K562 (cell line): Measurements from ENCODE around the gene ZNF584. TPM values are rescaled to one million over a fixed set of nuclear protein-coding genes. Genes with fewer than 3 reads are reported as not detected.

ENCODE experiments used
- ATAC-seq: fragments of 200-7000 bp; cut with Tn5 transposase; 3 replicates; pipeline ENCODE4 v1.9.1; 2020; ENCODE audit warnings: moderate library complexity
- BruUV-seq: library from RNA; stranded (reverse); fragments of 400-500 nt; replicated peaks from 2 replicates; lab custom pipeline; 2021; lab: Mats Ljungman, UMichigan
- CTCF ChIA-PET: fragments of 300-600 bp; formaldehyde crosslinking; extraction: SDS; loops from one replicate; lab custom pipeline; 2021; ENCODE audit warnings: low intra/inter-chr PET ratio; lab: Yijun Ruan, JAX
- POLR2A ChIA-PET: fragments of 300-600, 350-650 bp; sonication (Branson Sonifier 250); formaldehyde crosslinking; extraction: SDS; loops from one replicate; lab custom pipeline; 2021; ENCODE audit warnings: antibody characterized with exemption, inconsistent platforms; lab: Yijun Ruan, JAX
- DNase-seq, 4 experiments: peaks; one replicate each; pipeline versions ENCODE4 v3.0.0 to v3.0.0-alpha.2; 2011 to 2018; ENCODE audit warnings: low spot score in 3 of 4, mixed read lengths in 3 of 4; ENCODE audit errors: extremely low read depth in 1 of 4
- FAIRE-seq: peaks from 2 replicates; lab custom pipeline; 2011; peaks lifted over from hg19 to GRCh38; lab: Jason Lieb, UNC
- H2AFZ ChIP-seq: 2 replicates; pipeline ENCODE4 v1.6.0; 2011; ENCODE audit warnings: low read depth, low read length, control low read depth, inconsistent platforms
- H3K27ac ChIP-seq: fragments of 200-600 bp; 3 replicates; pipeline ENCODE4 v1.8.0; 2011; ENCODE audit warnings: low read depth, mild to moderate bottlenecking, control low read depth, inconsistent platforms, low read length, moderate library complexity, mixed read lengths; ENCODE audit errors: extremely low read depth
- H3K27me3 ChIP-seq, 2 experiments: fragments of 300-600 bp in 1 of 2; 2 replicates in 1 of 2; 3 replicates in 1 of 2; pipeline versions ENCODE4 v1.6.0 to v1.8.0; 2011; ENCODE audit warnings: inconsistent platforms in 2 of 2, low read length in 2 of 2, mild to moderate bottlenecking in 1 of 2, mixed read lengths in 1 of 2, moderate library complexity in 1 of 2; ENCODE audit not compliant: control insufficient read depth in 2 of 2, insufficient read depth in 2 of 2
- H3K36me3 ChIP-seq: fragments of 300-600 bp; 3 replicates; pipeline ENCODE4 v1.8.0; 2011; ENCODE audit warnings: mild to moderate bottlenecking, low read length, inconsistent platforms; ENCODE audit not compliant: control insufficient read depth, insufficient read depth
- H3K4me1 ChIP-seq, 2 experiments: fragments of 200-600 bp in 1 of 2; replicated peaks in 1 of 2; 2 replicates in 1 of 2; 3 replicates in 1 of 2; pipeline versions ENCODE4 v1.5.1 to v1.8.0; 2011; ENCODE audit warnings: inconsistent platforms in 2 of 2, low read length in 2 of 2, mild to moderate bottlenecking in 1 of 2, mixed read lengths in 1 of 2, moderate library complexity in 1 of 2; ENCODE audit not compliant: control insufficient read depth in 2 of 2, insufficient read depth in 2 of 2
- H3K4me2 ChIP-seq: 2 replicates; pipeline ENCODE4 v1.6.1; 2011; ENCODE audit warnings: low read length, control low read depth, inconsistent platforms, mixed read lengths; ENCODE audit not compliant: insufficient read depth
- H3K4me3 ChIP-seq: fragments of 200-600 bp; sonication (generic), shearing (Covaris generic); 2 replicates; pipeline ENCODE4 v1.5.1; 2016; ENCODE audit warnings: control low read depth, inconsistent platforms
- H3K79me2 ChIP-seq: fragments of 200-600 bp; 3 replicates; pipeline ENCODE4 v1.8.0; 2011; ENCODE audit warnings: low read length, inconsistent platforms; ENCODE audit not compliant: control insufficient read depth, insufficient read depth
- H3K9ac ChIP-seq, 2 experiments: 2 replicates each; pipeline versions ENCODE4 v1.6.0 to v1.6.1; 2011; ENCODE audit warnings: low read depth in 2 of 2, low read length in 2 of 2, control low read depth in 1 of 2, inconsistent platforms in 1 of 2, mild to moderate bottlenecking in 1 of 2, mixed read lengths in 1 of 2; ENCODE audit not compliant: insufficient read depth in 1 of 2
- H3K9me1 ChIP-seq: one replicate; pipeline ENCODE4 v1.6.0; 2011; ENCODE audit warnings: inconsistent platforms, mild to moderate bottlenecking, low read length, moderate library complexity; ENCODE audit not compliant: control insufficient read depth, insufficient read depth
- H3K9me3 ChIP-seq: replicated peaks from 2 replicates; pipeline ENCODE4 v1.5.1; 2011; ENCODE audit warnings: low read depth, low read length, inconsistent platforms; ENCODE audit not compliant: control insufficient read depth, insufficient read depth
- H4K20me1 ChIP-seq: replicated peaks from 2 replicates; pipeline ENCODE4 v1.6.1; 2011; ENCODE audit warnings: low read length, inconsistent platforms, mixed read lengths; ENCODE audit not compliant: control insufficient read depth, insufficient read depth
- ARID3A ChIP-seq: IDR thresholded peaks from 2 replicates; pipeline ENCODE4 v1.6.1; 2012; ENCODE audit warnings: low read depth, low read length, improper control_type of control experiment, borderline replicate concordance
- ATF4 ChIP-seq: fragments of 450-650 bp; formaldehyde crosslinking; IDR thresholded peaks from 2 replicates; pipeline ENCODE4 v1.4.0; 2022; ENCODE audit warnings: mild to moderate bottlenecking, moderate library complexity
- MBD1 ChIP-seq: fragments of 250-450 bp; sonication (Bioruptor Pico); IDR thresholded peaks from 2 replicates; pipeline ENCODE4 v1.8.0; 2022; ENCODE audit warnings: inconsistent platforms
- POLR2AphosphoS5 ChIP-seq: IDR thresholded peaks from 2 replicates; pipeline ENCODE4 v1.6.1; 2011; ENCODE audit warnings: mild to moderate bottlenecking, low read depth, low read length, moderate library complexity; ENCODE audit not compliant: control insufficient read depth, insufficient read depth
- USF1 ChIP-seq: sonication (generic); formaldehyde crosslinking; IDR thresholded peaks from 2 replicates; pipeline ENCODE4 v1.9.0; 2022; ENCODE audit warnings: mild to moderate bottlenecking, missing genetic modification reagents
- ZBTB11 ChIP-seq, 3 experiments: fragments of 200-800 bp in 1 of 3; fragments of 250-450 bp in 1 of 3; fragments of 450-650 bp in 1 of 3; sonication (Bioruptor Pico) in 1 of 3; sonication (Bioruptor generic) in 1 of 3; formaldehyde crosslinking in 1 of 3; IDR thresholded peaks; 2 replicates each; pipeline versions ENCODE4 v1.6.1 to v1.8.0; 2016 to 2022; ENCODE audit warnings: mild to moderate bottlenecking in 2 of 3, missing genetic modification characterization in 2 of 3, missing compliant biosample characterization in 1 of 3, moderate library complexity in 1 of 3
- ZC3H8 ChIP-seq: fragments of 450-650 bp; IDR thresholded peaks from 2 replicates; pipeline ENCODE4 v1.6.1; 2017
- ZFP1 ChIP-seq: fragments of 450-650 bp; formaldehyde crosslinking; IDR thresholded peaks from 2 replicates; pipeline ENCODE4 v1.4.0; 2020; ENCODE audit warnings: mild to moderate bottlenecking, mixed read lengths
- ZNF134 ChIP-seq: fragments of 250-450 bp; sonication (Bioruptor Pico); conservative IDR thresholded peaks from 2 replicates; pipeline ENCODE4 v1.4.0; 2020
- ZNF232 ChIP-seq: sonication (generic); formaldehyde crosslinking; IDR thresholded peaks from 2 replicates; pipeline ENCODE4 v1.8.0; 2022; ENCODE audit warnings: mild to moderate bottlenecking, missing genetic modification reagents
- WGBS: fragments of 100-300 bp; shearing (Covaris generic); methylation state at CpG from one replicate; pipeline ENCODE4 v1.1.6; 2016; ENCODE audit warnings: low coverage, mixed read lengths; ENCODE audit not compliant: insufficient coverage; ENCODE audit errors: missing lambda C conversion rate; 5-methylcytosine and 5-hydroxymethylcytosine counted together
- in situ Hi-C: fragments of 300-500 bp; cut with MboI; formaldehyde crosslinking; loops from 4 replicates; pipeline ENCODE4 v1.15.0; 2018; ENCODE audit warnings: inconsistent platforms, mixed read lengths
- intact Hi-C: fragments of 100-400 bp; cut with micrococcal nuclease; formaldehyde crosslinking; loops from 2 replicates; pipeline ENCODE4 v1.14.2; 2022
- polyA plus RNA-seq, 8 experiments: library from polyadenylated mRNA; depleted of rRNA in 4 of 8; stranded (reverse) in 5 of 8; unstranded in 3 of 8; fragments of >200 nt; fragmentation: Nextera tagmentation in 2 of 8; fragmentation: Illumina TruSeq in 1 of 8; extraction: Ambion mirVana in 2 of 8; extraction: Trizol in 1 of 8; gene quantifications; 2 replicates each; pipeline versions ENCODE4 v1.2.1 to v1.2.3, GENCODE V29; 2011 to 2014; ENCODE audit warnings: inconsistent platforms in 1 of 8, missing spikeins in 1 of 8
- total RNA-seq, 7 experiments: library from RNA; depleted of rRNA in 6 of 7; stranded (reverse); fragments of >200 nt in 6 of 7; fragmentation: Illumina TruSeq in 2 of 7; extraction: Trizol in 2 of 7; gene quantifications; 2 replicates each; pipeline versions ENCODE4 v1.2.1 to v1.2.3, GENCODE V29; 2011 to 2021; ENCODE audit warnings: low replicate concordance in 1 of 7

Gene ZNF584
- total and polyA plus RNA-seq, 9 of the 15 experiments (the other 6 are each of a cell fraction or from before 2014, with no cell fraction given), result 5.8 to 43.4 (median 24.6) TPM

GRCh38 chr19:58409010-58409790 is 751 bp downstream of the ZNF584 start:
- peaks cover 16 to 33% of the 10 kb centered on the region in 2 experiments for H3K4me1 ChIP-seq
- no peaks in the 10 kb centered on the region for H3K9me1 ChIP-seq
- H3K27ac ChIP-seq, result peak overlapping the region; percentile 97
- H3K79me2 ChIP-seq, result peaks cover 53% of the 10 kb centered on the region
- in situ Hi-C loops, result no loop called here
- DNase-seq, result peak in 1 of 4 experiments; percentile 48
- peak overlapping the region; percentile 94 for H3K4me2 ChIP-seq
- no peak for FAIRE-seq
- peaks cover 22% of the 10 kb centered on the region; the same call in 2 of the 3 replicates for H3K36me3 ChIP-seq
- H4K20me1 ChIP-seq, result no peaks in the 10 kb centered on the region
- peak overlapping the region; percentile 94 to 97 for H3K9ac ChIP-seq
- intact Hi-C loops, result loop anchor here (5.0 to 10.0 kb wide), 4 partner anchors 58 to 184 kb away; partner anchors contain the start of genes ZNF324, ZNF544, ZNF8 and ZSCAN22
- no peaks in the 10 kb centered on the region for H3K9me3 ChIP-seq
- ChIA-PET POLR2A (interaction anchor here (0.6 to 2.0 kb wide), 15 partner anchors 8 to 226 kb away, joined by 3 to 7 read pairs (median 4); partner anchors contain the start of gene ZNF274), CTCF (no interaction called here)
- BruUV-seq, result TSS peak; percentile 58
- H3K27me3 ChIP-seq, result no peaks in the 10 kb centered on the region
- peak; percentile 43 for ATAC-seq
- peak overlapping the region; percentile 87 for H3K4me3 ChIP-seq
- 1% methylated on average over 27 of the region's 34 CpGs for WGBS
- peak overlapping the region; percentile 92 for H2AFZ ChIP-seq
- TF ChIP-seq ARID3A, result no peak
- 0 out of 2 replicates have a peak, but pooled peaks have one; percentile 47 for TF ChIP-seq ZNF232 (CRISPR knock-in tag)
- TF ChIP-seq ZFP1 (CRISPR knock-in tag), result no peak
- TF ChIP-seq ZC3H8, result no peak
- TF ChIP-seq USF1 (CRISPR knock-in tag), result 0 out of 2 replicates have a peak, but pooled peaks have one; percentile 13
- TF ChIP-seq ZBTB11 (CRISPR knock-in tag; IDR thresholded peaks at IDR 0.05), result 0 out of 6 replicates have a peak, but pooled peaks of 1 of the 3 experiments have one; percentile 7
- no peak for TF ChIP-seq ATF4 (CRISPR knock-in tag)
- TF ChIP-seq ZNF134 (CRISPR knock-in tag), result no peak
- no peak for TF ChIP-seq MBD1 (CRISPR knock-in tag)
- TF ChIP-seq POLR2AphosphoS5, result no peak
